Measurements from ENCODE around the gene HSPB3. TPM values are rescaled to one million over a fixed set of nuclear protein-coding genes. Genes with fewer than 3 reads are reported as not detected.

Gene HSPB3
- total RNA-seq, 4 donors from 2014 or later, result 5.9 to 90.6 (median 32.1) TPM

GRCh38 chr5:54443270-54443669, 12.2 kb upstream of the HSPB3 start:
- no peaks in the 10 kb centered on the region for H3K27me3 ChIP-seq
- ATAC-seq, result no peak
- H3K27ac ChIP-seq, result no peak overlapping the region
- peaks cover 0 to 8% (median 0%) of the 10 kb centered on the region in 3 donors for H3K4me1 ChIP-seq
- H3K4me3 ChIP-seq, result no peak overlapping the region
- no peak for TF ChIP-seq EP300 (IDR thresholded peaks at IDR 0.05)
- TF ChIP-seq POLR2AphosphoS5 (IDR thresholded peaks at IDR 0.05), result no peak
- no peak for TF ChIP-seq POLR2A (IDR thresholded peaks at IDR 0.05)
- peak; percentile 10 to 58 (median 32) for TF ChIP-seq CTCF (IDR thresholded peaks at IDR 0.05)
- H3K36me3 ChIP-seq, result no peaks in the 10 kb centered on the region
- H3K9me3 ChIP-seq, result no peaks in the 10 kb centered on the region

GRCh38 chr5:54445691-54446378, 9.7 kb upstream of the HSPB3 start:
- peak overlapping the region in 2 of 4 donors; percentile 10 to 15 for H3K27ac ChIP-seq
- H3K27me3 ChIP-seq, result no peaks in the 10 kb centered on the region
- H3K36me3 ChIP-seq, result no peaks in the 10 kb centered on the region
- ATAC-seq, result no peak
- H3K4me3 ChIP-seq, result no peak overlapping the region
- TF ChIP-seq POLR2A (IDR thresholded peaks at IDR 0.05), result no peak
- no peak for TF ChIP-seq POLR2AphosphoS5 (IDR thresholded peaks at IDR 0.05)
- TF ChIP-seq EP300 (IDR thresholded peaks at IDR 0.05), result no peak
- TF ChIP-seq CTCF (IDR thresholded peaks at IDR 0.05), result no peak
- H3K9me3 ChIP-seq, result no peaks in the 10 kb centered on the region
- WGBS, 2 donors (ENCODE audit: low coverage in 1 of 2), result 90% methylated on average over 1 to 2 of the region's 2 CpGs
- peaks cover 0 to 8% (median 0%) of the 10 kb centered on the region in 3 donors for H3K4me1 ChIP-seq

- Histone ChIP-seq H3K4me3 (no peak overlapping the region), H3K36me3 (no peaks in the 10 kb centered on the region), H3K27ac (peak overlapping the region in 2 of 4 donors; percentile 10 to 15), H3K27me3 (no peaks in the 10 kb centered on the region), H3K4me1 (peaks cover 0 to 8% (median 0%) of the 10 kb centered on the region in 3 donors), H3K9me3 (no peaks in the 10 kb centered on the region)
- no peak for TF ChIP-seq POLR2AphosphoS5 (IDR thresholded peaks at IDR 0.05)
- TF ChIP-seq EP300 (IDR thresholded peaks at IDR 0.05), result no peak
- TF ChIP-seq POLR2A (IDR thresholded peaks at IDR 0.05), result no peak
- no peak for TF ChIP-seq CTCF (IDR thresholded peaks at IDR 0.05)
- no peak for ATAC-seq
- WGBS, 2 donors (ENCODE audit: low coverage in 1 of 2), result 57% methylated on average over 3 of the region's 3 CpGs; no CpG with 5 or more reads in 1 of the 2 donors
These were observed 9.1 kb upstream of the HSPB3 start for GRCh38 chr5:54446379-54446732.

GRCh38 chr5:54449923-54450322, 5.6 kb upstream of the HSPB3 start:
- WGBS, 2 donors (ENCODE audit: low coverage in 1 of 2), result 89 to 94% methylated on average over 4 of the region's 4 CpGs
- H3K4me1 ChIP-seq, result peaks cover 0 to 21% (median 0%) of the 10 kb centered on the region in 3 donors

More at GRCh38 chr5:54449923-54450322, 5.6 kb upstream of the HSPB3 start:
- H3K9me3 ChIP-seq, result no peaks in the 10 kb centered on the region
- no peak overlapping the region for H3K4me3 ChIP-seq
- H3K27ac ChIP-seq, result no peak overlapping the region
- ATAC-seq, result no peak
- TF ChIP-seq EP300 (IDR thresholded peaks at IDR 0.05), result no peak
- TF ChIP-seq POLR2A (IDR thresholded peaks at IDR 0.05), result no peak
- TF ChIP-seq POLR2AphosphoS5 (IDR thresholded peaks at IDR 0.05), result no peak
- TF ChIP-seq CTCF (IDR thresholded peaks at IDR 0.05), result no peak
- H3K36me3 ChIP-seq, result no peaks in the 10 kb centered on the region
- H3K27me3 ChIP-seq, result no peaks in the 10 kb centered on the region

All from gastroesophageal sphincter (tissue), 4 donors.